Osteoblast (primary cell): ENCODE data around the gene KRTAP5-5. TPM values are rescaled to one million over a fixed set of nuclear protein-coding genes. Genes with fewer than 3 reads are reported as not detected.
"Not testable (repeated sequence)": the region's sequence is repeated elsewhere in the genome, so short reads cannot be mapped to it uniquely, and the experiment has no call there.

Source experiments
- DNase-seq: peaks from one replicate; pipeline ENCODE4 v3.0.0; 2011; ENCODE audit warnings: low spot score, mixed read lengths; ENCODE audit not compliant: insufficient read length; ENCODE audit errors: missing footprints
- H2AFZ ChIP-seq: 2 replicates; pipeline ENCODE4 v1.6.0; 2011; ENCODE audit warnings: mild to moderate bottlenecking, low read length
- H3K27ac ChIP-seq: 2 replicates; pipeline ENCODE4 v1.5.1; 2011; ENCODE audit warnings: mild to moderate bottlenecking, low read depth, low read length, moderate library complexity
- H3K27me3 ChIP-seq: 2 replicates; pipeline ENCODE4 v1.6.0; 2012; ENCODE audit warnings: mild to moderate bottlenecking, control low read depth, inconsistent platforms, low read length, moderate library complexity; ENCODE audit not compliant: insufficient read depth
- H3K36me3 ChIP-seq: 2 replicates; pipeline ENCODE4 v1.5.1; 2011; ENCODE audit warnings: mild to moderate bottlenecking, low read length, control low read depth, moderate library complexity; ENCODE audit not compliant: insufficient read depth
- H3K4me1 ChIP-seq: 2 replicates; pipeline ENCODE4 v1.5.1; 2011; ENCODE audit warnings: mild to moderate bottlenecking, low read length, control low read depth, moderate library complexity; ENCODE audit not compliant: insufficient read depth
- H3K4me2 ChIP-seq: 2 replicates; pipeline ENCODE4 v1.6.0; 2011; ENCODE audit warnings: mild to moderate bottlenecking, low read length; ENCODE audit not compliant: insufficient read depth
- H3K4me3 ChIP-seq: fragments of 200-600 bp; sonication (generic); 3 replicates; pipeline ENCODE4 v1.5.1; 2012; ENCODE audit warnings: mild to moderate bottlenecking, low read length, inconsistent platforms; ENCODE audit not compliant: insufficient read depth
- H3K79me2 ChIP-seq: 2 replicates; pipeline ENCODE4 v1.6.0; 2012; ENCODE audit warnings: mild to moderate bottlenecking, low read length, control low read depth, inconsistent platforms; ENCODE audit not compliant: insufficient read depth
- H3K9me3 ChIP-seq: 2 replicates; pipeline ENCODE4 v1.5.1; 2011; ENCODE audit warnings: low read depth, low read length, control low read depth
- H4K20me1 ChIP-seq: 2 replicates; pipeline ENCODE4 v1.6.0; 2012; ENCODE audit warnings: mild to moderate bottlenecking, low read length, control low read depth; ENCODE audit not compliant: insufficient read depth
- CTCF ChIP-seq: IDR thresholded peaks from 2 replicates; pipeline ENCODE4 v1.5.1; 2011; ENCODE audit warnings: mild to moderate bottlenecking, low read depth, low read length, moderate library complexity; ENCODE audit errors: extremely low read depth
- total RNA-seq: library from RNA; depleted of rRNA; stranded (reverse); fragments of >200 nt; gene quantifications from 2 replicates; pipeline ENCODE4 v1.2.3, GENCODE V29; 2012

Gene KRTAP5-5
- total RNA-seq, 1 donor, result not detected

- H3K79me2 ChIP-seq, result no peaks in the 10 kb centered on the region
- no peak overlapping the region for H3K4me2 ChIP-seq
- no peaks in the 10 kb centered on the region for H3K4me1 ChIP-seq
- TF ChIP-seq CTCF, result no peak
- H3K27me3 ChIP-seq, result peaks cover 44% of the 10 kb centered on the region
- H4K20me1 ChIP-seq, result no peaks in the 10 kb centered on the region
- H3K36me3 ChIP-seq, result no peaks in the 10 kb centered on the region
- H3K27ac ChIP-seq, result no peak overlapping the region
- H3K9me3 ChIP-seq, result no peaks in the 10 kb centered on the region
- H3K4me3 ChIP-seq, result no peak overlapping the region
- no peak overlapping the region for H2AFZ ChIP-seq
- no peak for DNase-seq
These were observed 32.1 kb upstream of the KRTAP5-5 start for GRCh38 chr11:1597331-1597993.

DNA sequence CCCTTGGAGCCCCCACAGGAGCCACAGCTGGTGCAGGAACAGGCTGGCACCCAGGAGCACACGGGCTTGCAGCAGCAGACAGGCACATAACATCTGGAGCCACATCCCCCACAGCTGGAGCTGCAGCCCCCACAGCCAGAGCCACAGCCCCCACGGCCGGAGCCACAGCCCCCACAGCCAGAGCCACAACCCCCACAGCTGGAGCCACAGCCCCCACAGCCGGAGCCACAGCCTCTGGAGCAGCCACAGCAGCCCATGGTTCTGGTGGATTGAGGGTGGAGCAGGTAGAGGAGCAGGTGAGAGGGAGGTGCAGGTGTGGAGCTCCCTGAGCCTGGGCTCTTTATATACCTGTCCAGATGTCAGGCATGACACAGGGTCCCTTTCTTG is 31.6 kb upstream of the KRTAP5-5 start, which contains the start of gene KRTAP5-2:
Gene KRTAP5-2, minus strand, starts transcription at position 301 of the 387 bp plus-strand sequence. Its CDS starts 44 bp downstream, at position 257.
- TF ChIP-seq CTCF, result no peak

DNA sequence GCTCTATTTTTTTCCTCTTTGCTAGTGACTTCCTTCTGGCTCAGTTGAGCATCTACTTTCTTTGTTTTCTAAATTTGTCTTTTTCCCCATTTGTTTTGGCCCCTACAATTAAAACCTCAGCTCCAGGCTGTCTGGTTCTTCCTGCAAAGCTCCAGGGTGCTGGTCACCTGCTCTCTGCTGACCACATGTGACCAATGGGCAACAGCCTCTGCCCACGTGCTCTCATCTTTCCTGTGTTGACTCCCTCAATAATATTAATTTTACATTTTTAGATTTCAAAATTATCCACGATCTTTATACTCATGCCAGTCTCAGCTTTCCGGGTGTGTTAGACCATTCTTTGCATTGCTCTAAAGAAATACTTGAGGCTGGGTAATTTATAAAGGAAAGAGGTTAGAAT is 31.2 kb upstream of the KRTAP5-5 start:
- not testable (repeated sequence) for H3K79me2 ChIP-seq, H3K36me3 ChIP-seq
- peaks cover 40% of the 10 kb centered on the region for H3K27me3 ChIP-seq

More for the DNA sequence above, 31.6 kb upstream of the KRTAP5-5 start, which contains the start of gene KRTAP5-2:
- Histone ChIP-seq H2AFZ (no peak within 1 kb of the TSS), H3K36me3 (no peaks in the 10 kb centered on the region), H3K79me2 (no peaks in the 10 kb centered on the region), H3K4me1 (no peaks in the 10 kb centered on the region), H3K4me3 (no peak within 1 kb of the TSS), H3K9me3 (no peaks in the 10 kb centered on the region), H3K27me3 (peaks cover 43% of the 10 kb centered on the region), H4K20me1 (no peaks in the 10 kb centered on the region), H3K4me2 (no peak within 1 kb of the TSS), H3K27ac (no peak within 1 kb of the TSS)
- DNase-seq, result no peak

GRCh38 chr11:1598816-1599215 is 30.8 kb upstream of the KRTAP5-5 start:
- no peak for TF ChIP-seq CTCF
- Histone ChIP-seq H3K27ac (no peak overlapping the region), H3K4me3 (no peak overlapping the region), H3K79me2 (no peaks in the 10 kb centered on the region), H2AFZ (no peak overlapping the region), H3K27me3 (peaks cover 36% of the 10 kb centered on the region), H3K4me1 (no peaks in the 10 kb centered on the region), H3K9me3 (no peaks in the 10 kb centered on the region), H4K20me1 (no peaks in the 10 kb centered on the region), H3K36me3 (no peaks in the 10 kb centered on the region), H3K4me2 (no peak overlapping the region)
- no peak for DNase-seq

More for the DNA sequence above, 31.2 kb upstream of the KRTAP5-5 start:
- H2AFZ ChIP-seq, DNase-seq, H3K27ac ChIP-seq, H3K9me3 ChIP-seq, H4K20me1 ChIP-seq, H3K4me1 ChIP-seq, H3K4me2 ChIP-seq, H3K4me3 ChIP-seq: not testable (repeated sequence)
